OCI-LY1 (cell line): Measurements from ENCODE around the gene PNPT1.

Source experiments
- H2AFZ ChIP-seq: fragments of 200-600 bp; sonication (generic), shearing (Covaris generic); 2 replicates; pipeline ENCODE4 v1.6.0; 2014; ENCODE audit warnings: antibody characterized with exemption, mild to moderate bottlenecking, low read length
- H3F3A ChIP-seq: fragments of 200-600 bp; sonication (generic), shearing (Covaris generic); 2 replicates; pipeline ENCODE4 v1.6.0; 2014; ENCODE audit warnings: mild to moderate bottlenecking, antibody characterized with exemption, low read length, moderate library complexity; ENCODE audit not compliant: insufficient read depth
- H3K27ac ChIP-seq: fragments of 200-600 bp; sonication (generic); 2 replicates; pipeline ENCODE4 v1.5.1; 2014; ENCODE audit warnings: low read length, mixed run types, mild to moderate bottlenecking, low read depth; ENCODE audit not compliant: poor library complexity, severe bottlenecking
- H3K27me3 ChIP-seq: fragments of 200-600 bp; sonication (generic); 2 replicates; pipeline ENCODE4 v1.6.0; 2014; ENCODE audit warnings: antibody characterized with exemption, mild to moderate bottlenecking, low read length, moderate library complexity; ENCODE audit not compliant: insufficient read depth
- H3K36me3 ChIP-seq: fragments of 200-600 bp; sonication (generic); 2 replicates; pipeline ENCODE4 v1.6.1; 2014; ENCODE audit warnings: mild to moderate bottlenecking, antibody characterized with exemption, low read length, moderate library complexity, mixed read lengths; ENCODE audit not compliant: insufficient read depth
- H3K4me1 ChIP-seq: fragments of 200-600 bp; sonication (generic); 2 replicates; pipeline ENCODE4 v1.5.1; 2014; ENCODE audit warnings: mild to moderate bottlenecking, low read length, moderate library complexity; ENCODE audit not compliant: insufficient read depth, severe bottlenecking
- H3K4me2 ChIP-seq: fragments of 200-600 bp; sonication (generic), shearing (Covaris generic); 2 replicates; pipeline ENCODE4 v1.6.1; 2014; ENCODE audit warnings: low read length
- H3K4me3 ChIP-seq: fragments of 200-600 bp; sonication (generic); 2 replicates; pipeline ENCODE4 v1.5.1; 2014; ENCODE audit warnings: low read length, low read depth, mild to moderate bottlenecking, mixed read lengths; ENCODE audit not compliant: poor library complexity, severe bottlenecking
- H3K79me2 ChIP-seq: fragments of 200-600 bp; shearing (Covaris generic); 2 replicates; pipeline ENCODE4 v1.6.1; 2016; ENCODE audit warnings: mixed run types, low read length, mixed read lengths; ENCODE audit not compliant: insufficient read depth
- H3K9ac ChIP-seq: fragments of 200-600 bp; sonication (generic), shearing (Covaris generic); 2 replicates; pipeline ENCODE4 v1.6.1; 2014; ENCODE audit warnings: mild to moderate bottlenecking, low read length, mixed read lengths
- H3K9me2 ChIP-seq: fragments of 200-600 bp; sonication (generic), shearing (Covaris generic); 2 replicates; pipeline ENCODE4 v1.6.1; 2014; ENCODE audit warnings: low read depth, mild to moderate bottlenecking, low read length, mixed read lengths
- H3K9me3 ChIP-seq: fragments of 200-600 bp; shearing (Covaris generic); 2 replicates; pipeline ENCODE4 v1.6.1; 2014; ENCODE audit warnings: low read length, mixed read lengths
- H4K20me1 ChIP-seq: fragments of 200-600 bp; sonication (generic), shearing (Covaris generic); 2 replicates; pipeline ENCODE4 v1.6.0; 2016; ENCODE audit warnings: mild to moderate bottlenecking, low read length; ENCODE audit not compliant: insufficient read depth
- EZH2 ChIP-seq: fragments of 200-600 bp; sonication (generic), shearing (Covaris generic); IDR thresholded peaks from 2 replicates; pipeline ENCODE4 v1.8.0; 2017; ENCODE audit warnings: borderline replicate concordance, mixed run types, mild to moderate bottlenecking, antibody characterized with exemption, low read length, moderate library complexity, mixed read lengths
- TF ChIP-seq, protein P1 (sequence below): fragments of 200-600 bp; sonication (generic), shearing (Covaris generic); IDR thresholded peaks from 2 replicates; pipeline ENCODE4 v1.5.1; 2017; ENCODE audit warnings: mild to moderate bottlenecking, antibody characterized with exemption, low read length, moderate library complexity, mixed read lengths

Gene PNPT1

DNA sequence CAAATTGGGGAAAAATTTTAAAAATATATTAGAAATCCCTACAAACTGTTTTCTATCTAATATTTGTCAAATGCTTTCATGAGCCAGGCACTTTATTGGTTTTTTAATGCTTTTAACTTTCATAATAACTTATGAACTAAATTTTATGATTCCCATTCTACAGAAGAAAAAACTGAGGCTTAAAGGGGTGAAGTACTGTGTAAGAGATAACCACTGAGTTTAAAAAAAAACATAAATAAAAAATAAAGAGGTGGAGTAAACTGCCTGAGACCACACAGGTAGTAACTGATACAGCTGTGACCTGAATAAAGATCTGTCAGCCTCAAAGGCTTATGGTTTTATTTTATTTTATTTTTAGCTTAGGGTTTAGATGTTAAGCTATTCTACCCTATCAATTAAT lies 24.7 kb downstream of the PNPT1 start:
- no peak overlapping the region for H3K9ac ChIP-seq
- no peak overlapping the region for H3K4me3 ChIP-seq
- no peak overlapping the region for H3K4me2 ChIP-seq
- H4K20me1 ChIP-seq: no peaks in the 10 kb centered on the region
- no peak overlapping the region for H2AFZ ChIP-seq
- H3K9me2 ChIP-seq: no peaks in the 10 kb centered on the region
- no peaks in the 10 kb centered on the region for H3K9me3 ChIP-seq
- TF ChIP-seq EZH2: no peak
- TF ChIP-seq, protein P1, sequence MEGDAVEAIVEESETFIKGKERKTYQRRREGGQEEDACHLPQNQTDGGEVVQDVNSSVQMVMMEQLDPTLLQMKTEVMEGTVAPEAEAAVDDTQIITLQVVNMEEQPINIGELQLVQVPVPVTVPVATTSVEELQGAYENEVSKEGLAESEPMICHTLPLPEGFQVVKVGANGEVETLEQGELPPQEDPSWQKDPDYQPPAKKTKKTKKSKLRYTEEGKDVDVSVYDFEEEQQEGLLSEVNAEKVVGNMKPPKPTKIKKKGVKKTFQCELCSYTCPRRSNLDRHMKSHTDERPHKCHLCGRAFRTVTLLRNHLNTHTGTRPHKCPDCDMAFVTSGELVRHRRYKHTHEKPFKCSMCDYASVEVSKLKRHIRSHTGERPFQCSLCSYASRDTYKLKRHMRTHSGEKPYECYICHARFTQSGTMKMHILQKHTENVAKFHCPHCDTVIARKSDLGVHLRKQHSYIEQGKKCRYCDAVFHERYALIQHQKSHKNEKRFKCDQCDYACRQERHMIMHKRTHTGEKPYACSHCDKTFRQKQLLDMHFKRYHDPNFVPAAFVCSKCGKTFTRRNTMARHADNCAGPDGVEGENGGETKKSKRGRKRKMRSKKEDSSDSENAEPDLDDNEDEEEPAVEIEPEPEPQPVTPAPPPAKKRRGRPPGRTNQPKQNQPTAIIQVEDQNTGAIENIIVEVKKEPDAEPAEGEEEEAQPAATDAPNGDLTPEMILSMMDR: no peak
- no peaks in the 10 kb centered on the region for H3K4me1 ChIP-seq
- H3K36me3 ChIP-seq: peaks cover 82% of the 10 kb centered on the region
- peaks cover 3% of the 10 kb centered on the region; the same call in 1 of the 2 replicates for H3F3A ChIP-seq
- no peak overlapping the region for H3K27ac ChIP-seq
- H3K79me2 ChIP-seq: no peaks in the 10 kb centered on the region
- H3K27me3 ChIP-seq: no peaks in the 10 kb centered on the region

DNA sequence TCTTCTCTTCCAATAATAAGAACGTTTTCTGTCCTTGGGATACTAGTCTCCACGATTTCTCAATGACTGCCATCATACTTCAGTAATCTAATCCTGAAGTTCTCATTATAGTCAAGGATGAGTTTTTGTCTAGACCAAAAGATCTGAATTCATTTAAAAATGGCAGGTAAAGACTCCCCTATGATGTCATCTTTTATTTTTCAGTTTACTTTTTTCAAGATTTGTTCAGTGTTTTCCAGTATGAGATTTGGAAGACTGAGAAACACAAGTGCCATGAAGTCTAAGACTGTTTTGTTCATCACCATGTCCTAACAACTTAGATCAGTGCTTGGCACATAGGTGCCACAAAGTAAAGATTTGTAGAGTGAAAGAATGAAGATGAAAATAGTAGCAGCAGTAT lies 40.4 kb downstream of the PNPT1 start:
- H3K27ac ChIP-seq: no peak overlapping the region
- H3K9ac ChIP-seq: no peak overlapping the region
- no peaks in the 10 kb centered on the region for H3K27me3 ChIP-seq
- H3K4me2 ChIP-seq: no peak overlapping the region
- H3K9me3 ChIP-seq: no peaks in the 10 kb centered on the region
- TF ChIP-seq EZH2: no peak
- TF ChIP-seq, protein P1: no peak
- H3K79me2 ChIP-seq: no peaks in the 10 kb centered on the region
- H3F3A ChIP-seq: no peaks in the 10 kb centered on the region
- no peaks in the 10 kb centered on the region for H3K4me1 ChIP-seq
- no peak overlapping the region for H2AFZ ChIP-seq
- no peaks in the 10 kb centered on the region for H3K9me2 ChIP-seq
- no peaks in the 10 kb centered on the region for H4K20me1 ChIP-seq
- H3K36me3 ChIP-seq: peaks cover 58% of the 10 kb centered on the region
- H3K4me3 ChIP-seq: no peak overlapping the region

DNA sequence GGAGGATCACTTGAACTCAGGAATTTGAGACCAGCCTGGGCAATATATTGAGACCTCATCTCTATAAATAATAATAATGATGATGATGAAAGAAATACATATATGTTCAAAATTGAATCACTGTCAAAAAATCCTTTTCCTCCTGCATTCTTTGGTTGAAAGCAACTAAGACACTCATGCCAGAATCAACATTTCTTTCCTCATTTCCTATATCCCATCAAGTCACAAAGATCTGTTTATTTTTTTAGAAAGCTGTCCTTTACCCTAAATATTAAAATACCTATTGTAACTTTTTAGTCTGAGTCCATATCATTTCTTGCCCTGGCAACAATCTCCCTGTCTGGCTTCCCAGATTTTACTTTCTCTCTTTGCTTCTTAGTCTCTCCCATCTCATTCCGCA lies 44.4 kb downstream of the PNPT1 start:
- H4K20me1 ChIP-seq: no peaks in the 10 kb centered on the region
- H3K9me2 ChIP-seq: no peaks in the 10 kb centered on the region
- TF ChIP-seq, protein P1: no peak
- TF ChIP-seq EZH2: no peak
- no peaks in the 10 kb centered on the region for H3K9me3 ChIP-seq
- no peaks in the 10 kb centered on the region for H3K4me1 ChIP-seq
- peaks cover 47% of the 10 kb centered on the region for H3K36me3 ChIP-seq
- H3K27me3 ChIP-seq: no peaks in the 10 kb centered on the region
- H3K27ac ChIP-seq: no peak overlapping the region
- H3K4me3 ChIP-seq: no peak overlapping the region
- H3F3A ChIP-seq: no peaks in the 10 kb centered on the region
- no peak overlapping the region for H2AFZ ChIP-seq
- no peak overlapping the region for H3K9ac ChIP-seq
- no peak overlapping the region for H3K4me2 ChIP-seq
- H3K79me2 ChIP-seq: no peaks in the 10 kb centered on the region
